Astrocyte (in vitro differentiated cells and primary cell): ENCODE data around the gene MYO16. TPM values are rescaled to one million over a fixed set of nuclear protein-coding genes. Genes with fewer than 3 reads are reported as not detected.

Source experiments
- DNase-seq: peaks from one replicate; pipeline ENCODE4 v3.0.0-alpha.2; 2010; ENCODE audit warnings: low read depth
- FAIRE-seq: peaks from 2 replicates; lab custom pipeline; 2011; peaks lifted over from hg19 to GRCh38; lab: Jason Lieb, UNC
- H2AFZ ChIP-seq: 2 replicates; pipeline ENCODE4 v1.6.0; 2012; ENCODE audit warnings: low read depth, low read length, inconsistent platforms
- H3K27ac ChIP-seq: 2 replicates; pipeline ENCODE4 v1.5.1; 2011; ENCODE audit warnings: low read depth, low read length, inconsistent platforms
- H3K27me3 ChIP-seq: 2 replicates; pipeline ENCODE4 v1.6.0; 2011; ENCODE audit warnings: low read length, inconsistent platforms; ENCODE audit not compliant: insufficient read depth
- H3K36me3 ChIP-seq: 2 replicates; pipeline ENCODE4 v1.5.1; 2011; ENCODE audit warnings: low read length, inconsistent platforms; ENCODE audit not compliant: insufficient read depth
- H3K4me1 ChIP-seq: 2 replicates; pipeline ENCODE4 v1.5.1; 2011; ENCODE audit warnings: low read length, inconsistent platforms; ENCODE audit not compliant: insufficient read depth
- H3K4me2 ChIP-seq: 2 replicates; pipeline ENCODE4 v1.6.0; 2012; ENCODE audit warnings: low read length, inconsistent platforms
- H3K4me3 ChIP-seq: 2 replicates; pipeline ENCODE4 v1.5.1; 2011; ENCODE audit warnings: low read depth, mild to moderate bottlenecking, low read length, inconsistent platforms; ENCODE audit not compliant: insufficient read depth
- H3K79me2 ChIP-seq: 2 replicates; pipeline ENCODE4 v1.6.0; 2012; ENCODE audit warnings: mild to moderate bottlenecking, low read length, inconsistent platforms; ENCODE audit not compliant: insufficient read depth
- H3K9ac ChIP-seq: 2 replicates; pipeline ENCODE4 v1.6.0; 2012; ENCODE audit warnings: mild to moderate bottlenecking, low read length, inconsistent platforms
- H3K9me3 ChIP-seq: 2 replicates; pipeline ENCODE4 v1.5.1; 2012; ENCODE audit warnings: low read depth, mild to moderate bottlenecking, low read length, inconsistent platforms; ENCODE audit not compliant: insufficient read depth
- H4K20me1 ChIP-seq: 2 replicates; pipeline ENCODE4 v1.6.0; 2012; ENCODE audit warnings: low read length, inconsistent platforms; ENCODE audit not compliant: insufficient read depth
- H3K27ac Mint-ChIP-seq: one replicate; pipeline ENCODE4 v1.8.0; 2021; ENCODE audit warnings: mild to moderate bottlenecking, mixed read lengths; ENCODE audit not compliant: unreplicated experiment
- H3K27me3 Mint-ChIP-seq: one replicate; pipeline ENCODE4 v1.8.0; 2021; ENCODE audit warnings: low read depth, mixed read lengths; ENCODE audit not compliant: unreplicated experiment
- H3K36me3 Mint-ChIP-seq: one replicate; pipeline ENCODE4 v1.8.0; 2021; ENCODE audit warnings: low read depth, mixed read lengths; ENCODE audit not compliant: unreplicated experiment
- H3K4me1 Mint-ChIP-seq: one replicate; pipeline ENCODE4 v1.8.0; 2021; ENCODE audit warnings: low read depth, mixed read lengths; ENCODE audit not compliant: unreplicated experiment
- H3K4me3 Mint-ChIP-seq: one replicate; pipeline ENCODE4 v1.8.0; 2021; ENCODE audit warnings: mild to moderate bottlenecking, moderate library complexity, mixed read lengths; ENCODE audit not compliant: unreplicated experiment
- H3K9me3 Mint-ChIP-seq: one replicate; pipeline ENCODE4 v1.8.0; 2021; ENCODE audit warnings: mild to moderate bottlenecking, mixed read lengths; ENCODE audit not compliant: unreplicated experiment
- EZH2 ChIP-seq: IDR thresholded peaks from 2 replicates; pipeline ENCODE4 v1.6.1; 2012; ENCODE audit warnings: mild to moderate bottlenecking, low read length, inconsistent platforms; ENCODE audit not compliant: insufficient read depth
- total RNA-seq: library from RNA; stranded (reverse); gene quantifications from 2 replicates; pipeline ENCODE4 v1.2.1, GENCODE V29; 2021
- TF ChIP-seq, protein P1 (sequence below): IDR thresholded peaks from 2 replicates; pipeline ENCODE4 v1.5.1; 2011; ENCODE audit warnings: low read depth, mild to moderate bottlenecking, inconsistent platforms, low read length, moderate library complexity; ENCODE audit not compliant: insufficient read depth

The MYO16 gene
- total RNA-seq, 1 donor from 2014 or later = 0.14 TPM

DNA sequence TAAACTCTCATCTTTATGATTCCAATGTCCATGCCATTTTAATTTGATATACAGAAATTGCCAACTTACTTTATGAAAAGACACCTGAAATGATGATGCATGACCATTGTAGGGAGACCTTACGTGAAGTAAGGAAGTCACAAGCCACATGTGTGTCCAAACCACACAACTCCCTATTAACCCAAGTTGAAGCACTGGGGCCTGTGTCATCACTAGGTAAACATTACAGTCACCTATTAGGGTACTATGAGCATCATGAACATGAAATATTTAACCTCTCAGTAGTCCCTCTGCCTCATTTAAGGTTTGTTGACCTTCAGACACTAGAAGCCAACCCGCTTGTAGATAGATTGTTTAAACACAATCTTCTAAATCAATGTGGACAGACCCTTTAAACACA, 580.1 kb downstream of the MYO16 start:
- peaks cover 5% of the 10 kb centered on the region for H3K4me1 ChIP-seq
- H3K27ac ChIP-seq = no peak overlapping the region
- no peaks in the 10 kb centered on the region for H4K20me1 ChIP-seq
- Mint-ChIP-seq H3K4me3 (no peak overlapping the region), H3K4me1 (peaks cover 39% of the 10 kb centered on the region), H3K9me3 (no peaks in the 10 kb centered on the region), H3K27ac (no peak overlapping the region), H3K36me3 (no peaks in the 10 kb centered on the region), H3K27me3 (no peaks in the 10 kb centered on the region)
- no peaks in the 10 kb centered on the region for H3K27me3 ChIP-seq
- H3K79me2 ChIP-seq = no peaks in the 10 kb centered on the region
- no peak overlapping the region for H3K4me3 ChIP-seq
- H3K9ac ChIP-seq = no peak overlapping the region
- no peaks in the 10 kb centered on the region for H3K36me3 ChIP-seq
- DNase-seq (no peak), FAIRE-seq (no peak)
- no peaks in the 10 kb centered on the region for H3K9me3 ChIP-seq
- TF ChIP-seq, protein P1, sequence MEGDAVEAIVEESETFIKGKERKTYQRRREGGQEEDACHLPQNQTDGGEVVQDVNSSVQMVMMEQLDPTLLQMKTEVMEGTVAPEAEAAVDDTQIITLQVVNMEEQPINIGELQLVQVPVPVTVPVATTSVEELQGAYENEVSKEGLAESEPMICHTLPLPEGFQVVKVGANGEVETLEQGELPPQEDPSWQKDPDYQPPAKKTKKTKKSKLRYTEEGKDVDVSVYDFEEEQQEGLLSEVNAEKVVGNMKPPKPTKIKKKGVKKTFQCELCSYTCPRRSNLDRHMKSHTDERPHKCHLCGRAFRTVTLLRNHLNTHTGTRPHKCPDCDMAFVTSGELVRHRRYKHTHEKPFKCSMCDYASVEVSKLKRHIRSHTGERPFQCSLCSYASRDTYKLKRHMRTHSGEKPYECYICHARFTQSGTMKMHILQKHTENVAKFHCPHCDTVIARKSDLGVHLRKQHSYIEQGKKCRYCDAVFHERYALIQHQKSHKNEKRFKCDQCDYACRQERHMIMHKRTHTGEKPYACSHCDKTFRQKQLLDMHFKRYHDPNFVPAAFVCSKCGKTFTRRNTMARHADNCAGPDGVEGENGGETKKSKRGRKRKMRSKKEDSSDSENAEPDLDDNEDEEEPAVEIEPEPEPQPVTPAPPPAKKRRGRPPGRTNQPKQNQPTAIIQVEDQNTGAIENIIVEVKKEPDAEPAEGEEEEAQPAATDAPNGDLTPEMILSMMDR = no peak
- TF ChIP-seq EZH2 = no peak
- no peak overlapping the region for H2AFZ ChIP-seq
- H3K4me2 ChIP-seq = no peak overlapping the region

DNA sequence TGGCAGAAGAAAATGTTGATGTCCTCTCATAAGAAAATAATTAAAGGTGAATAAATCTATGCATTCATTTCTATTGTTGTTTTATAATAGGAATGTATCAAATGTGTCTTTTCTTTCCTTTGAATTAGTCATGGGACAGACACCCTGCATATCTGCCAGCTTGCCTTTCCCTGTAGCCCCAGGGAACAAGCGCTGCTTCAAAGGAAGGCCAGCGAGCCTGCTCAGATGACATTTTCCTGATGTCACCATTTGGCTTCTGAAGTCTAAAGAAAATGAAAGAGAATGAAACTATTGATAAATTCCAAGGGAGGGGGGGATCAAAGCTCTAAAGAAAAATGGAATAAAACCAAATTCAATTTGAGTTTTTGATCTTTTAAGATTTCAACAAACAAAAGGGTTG, 582.2 kb downstream of the MYO16 start:
- peak overlapping the region; percentile 43 for H3K27ac Mint-ChIP-seq
- peaks cover 29% of the 10 kb centered on the region for H3K4me1 Mint-ChIP-seq
- H3K4me3 Mint-ChIP-seq = no peak overlapping the region
- no peaks in the 10 kb centered on the region for H3K36me3 Mint-ChIP-seq
- DNase-seq (peak; percentile 25), FAIRE-seq (peak; percentile 78)
- H3K79me2 ChIP-seq = no peaks in the 10 kb centered on the region
- no peaks in the 10 kb centered on the region for H3K9me3 Mint-ChIP-seq
- H3K4me3 ChIP-seq = no peak overlapping the region
- H3K4me1 ChIP-seq = no peaks in the 10 kb centered on the region
- peak overlapping the region; percentile 4 for H3K4me2 ChIP-seq
- no peaks in the 10 kb centered on the region for H3K27me3 Mint-ChIP-seq
- H2AFZ ChIP-seq = no peak overlapping the region
- no peak for TF ChIP-seq EZH2
- TF ChIP-seq, protein P1 = no peak
- H3K9ac ChIP-seq = no peak overlapping the region
- no peaks in the 10 kb centered on the region for H3K36me3 ChIP-seq
- no peaks in the 10 kb centered on the region for H4K20me1 ChIP-seq
- H3K27ac ChIP-seq = no peak overlapping the region
- no peaks in the 10 kb centered on the region for H3K27me3 ChIP-seq
- H3K9me3 ChIP-seq = no peaks in the 10 kb centered on the region

DNA sequence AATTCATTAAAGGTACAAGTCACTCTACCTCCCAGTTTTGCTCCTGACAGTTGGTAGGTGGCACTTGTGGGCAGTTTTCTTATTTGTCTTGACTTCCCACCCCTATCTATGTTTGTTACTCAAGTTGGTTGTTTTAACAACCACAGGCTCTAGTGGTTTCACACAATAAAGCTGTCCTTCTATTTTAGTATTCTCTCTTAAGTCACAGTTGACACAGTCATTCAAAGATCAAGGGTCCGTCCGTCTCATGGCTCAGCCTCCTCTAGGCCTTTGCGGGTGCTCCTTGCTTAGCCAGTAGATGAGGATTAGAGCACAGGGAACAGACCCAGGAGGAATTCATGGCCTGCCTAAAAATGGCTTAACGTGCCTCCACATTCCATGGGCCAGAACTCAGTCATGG, 583.2 kb downstream of the MYO16 start:
- H3K27me3 Mint-ChIP-seq = no peaks in the 10 kb centered on the region
- H2AFZ ChIP-seq = no peak overlapping the region
- H3K27me3 ChIP-seq = no peaks in the 10 kb centered on the region
- no peaks in the 10 kb centered on the region for H3K79me2 ChIP-seq
- H3K4me3 Mint-ChIP-seq = no peak overlapping the region
- no peak overlapping the region for H3K27ac ChIP-seq
- FAIRE-seq = peak; percentile 29
- H3K36me3 Mint-ChIP-seq = no peaks in the 10 kb centered on the region
- no peak for DNase-seq
- H3K9me3 Mint-ChIP-seq = no peaks in the 10 kb centered on the region
- H3K9ac ChIP-seq = no peak overlapping the region
- peaks cover 29% of the 10 kb centered on the region for H3K4me1 Mint-ChIP-seq
- no peaks in the 10 kb centered on the region for H4K20me1 ChIP-seq
- no peak overlapping the region for H3K4me2 ChIP-seq
- H3K9me3 ChIP-seq = no peaks in the 10 kb centered on the region
- no peaks in the 10 kb centered on the region for H3K4me1 ChIP-seq
- no peaks in the 10 kb centered on the region for H3K36me3 ChIP-seq
- no peak for TF ChIP-seq EZH2
- TF ChIP-seq, protein P1 = no peak
- no peak overlapping the region for H3K4me3 ChIP-seq
- no peak overlapping the region for H3K27ac Mint-ChIP-seq
